HG03108 (cell line): ENCODE data around the gene ADCY5.

Experiments
- ATAC-seq: cut with Tn5 transposase; IDR thresholded peaks from one replicate; pipeline ENCODE4 v1.9.1; 2021; ENCODE audit warnings: moderate library complexity; ENCODE audit not compliant: unreplicated experiment

Gene ADCY5

GRCh38 chr3:123372686-123373473, 76.0 kb downstream of the ADCY5 start:
- ATAC-seq = no peak

DNA sequence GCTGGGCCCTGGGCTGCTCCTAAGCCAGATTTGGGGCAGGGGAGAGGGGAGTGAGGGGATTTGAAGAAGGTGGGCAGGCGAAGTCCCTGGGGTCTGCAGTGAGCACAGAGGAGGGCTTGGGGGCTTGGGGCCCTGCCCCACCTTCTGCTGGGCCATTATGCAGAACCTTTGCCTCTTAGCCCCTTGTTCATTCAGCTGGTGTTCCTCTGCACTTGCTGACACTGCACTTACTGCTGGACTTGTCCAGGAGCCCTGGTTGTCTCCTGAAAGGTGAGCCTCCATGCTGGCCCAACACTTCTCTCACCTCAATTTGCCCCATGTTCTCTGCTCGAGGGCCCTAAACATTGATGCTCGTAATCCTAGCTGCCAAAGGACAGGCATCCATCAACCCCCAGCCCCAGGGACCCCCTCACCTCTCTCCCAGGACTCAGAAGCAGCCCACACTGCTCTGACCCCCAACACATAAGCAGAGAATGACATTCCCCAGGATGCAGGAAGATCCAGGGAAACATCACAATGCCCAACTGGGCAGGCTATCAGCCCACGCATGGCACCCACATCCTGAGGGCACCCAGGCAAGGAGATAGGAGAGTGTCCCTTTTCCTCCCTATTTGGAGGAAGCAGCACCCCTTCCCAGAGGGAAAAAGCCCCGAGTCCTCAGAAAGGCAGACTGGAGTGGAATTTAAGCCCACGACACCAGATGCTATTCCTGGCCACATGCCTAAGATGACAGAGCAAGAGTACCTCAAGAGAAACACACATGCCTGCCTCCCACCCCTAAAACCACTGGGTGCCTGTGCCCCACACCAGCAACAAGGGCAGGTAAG, 76.8 kb downstream of the ADCY5 start:
- no peak for ATAC-seq

GRCh38 chr3:123371426-123371825, 77.5 kb downstream of the ADCY5 start:
- no peak for ATAC-seq

DNA sequence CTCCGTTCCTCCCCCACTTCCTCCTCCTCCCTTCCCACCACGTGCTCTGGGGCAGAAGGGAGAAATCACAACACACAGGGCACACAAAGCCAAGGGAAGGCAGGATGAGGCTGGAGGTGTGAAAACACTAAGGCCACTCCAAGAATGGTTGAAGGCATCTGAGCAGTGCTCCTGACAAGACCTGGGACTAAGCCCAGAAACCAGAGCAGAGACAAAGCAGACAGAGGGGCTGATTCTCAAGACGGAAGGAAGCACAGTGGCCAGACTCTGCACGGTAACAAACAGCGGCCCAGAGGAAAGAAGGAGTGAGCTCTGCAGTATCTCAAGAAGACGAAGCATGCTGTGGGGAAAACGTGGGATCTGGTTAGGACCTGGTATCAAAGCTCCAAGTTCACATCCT, 78.1 kb downstream of the ADCY5 start:
- no peak for ATAC-seq

DNA sequence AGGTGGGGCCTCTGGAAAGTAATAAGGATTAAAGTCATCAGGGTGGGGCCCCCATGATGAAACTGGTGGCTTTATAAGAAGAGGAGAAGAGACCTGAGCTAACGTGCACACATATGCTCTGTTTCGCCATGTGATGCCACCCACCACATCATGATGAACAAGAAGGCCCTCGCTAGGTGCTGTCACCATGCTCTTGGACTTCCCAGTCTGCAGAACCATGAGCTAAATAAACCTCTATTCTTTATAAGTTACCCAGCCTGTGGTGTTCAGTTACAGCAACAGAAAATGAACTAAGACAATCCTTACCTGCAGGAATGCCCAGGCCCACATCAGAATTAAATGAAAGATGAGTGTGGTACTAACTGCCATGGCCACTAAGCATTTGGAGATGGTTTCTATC, 79.8 kb downstream of the ADCY5 start:
- no peak for ATAC-seq

- ATAC-seq = no peak
Observed at GRCh38 chr3:123367467-123368154, 81.3 kb downstream of the ADCY5 start.

- no peak for ATAC-seq
Observed at GRCh38 chr3:123365450-123366143, 83.3 kb downstream of the ADCY5 start.

DNA sequence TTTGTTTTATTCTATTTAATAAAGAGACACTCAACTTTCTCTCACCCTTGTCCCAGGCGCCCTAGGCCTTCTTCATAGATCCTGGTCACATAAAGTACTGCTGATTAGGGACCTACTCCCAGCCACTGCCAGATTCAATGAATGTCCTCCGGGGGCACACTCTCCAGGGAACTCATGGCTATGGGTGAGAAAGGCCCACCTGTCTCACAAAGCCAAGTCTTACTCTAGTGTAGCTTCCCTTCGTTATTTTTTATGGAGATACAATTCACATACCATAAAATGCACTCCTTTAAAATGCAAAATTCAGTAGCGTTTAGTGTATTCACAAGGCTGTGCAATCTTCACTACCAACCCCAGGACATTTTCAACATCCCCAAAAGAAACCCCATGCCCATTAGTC, 87.8 kb downstream of the ADCY5 start:
- no peak for ATAC-seq

DNA sequence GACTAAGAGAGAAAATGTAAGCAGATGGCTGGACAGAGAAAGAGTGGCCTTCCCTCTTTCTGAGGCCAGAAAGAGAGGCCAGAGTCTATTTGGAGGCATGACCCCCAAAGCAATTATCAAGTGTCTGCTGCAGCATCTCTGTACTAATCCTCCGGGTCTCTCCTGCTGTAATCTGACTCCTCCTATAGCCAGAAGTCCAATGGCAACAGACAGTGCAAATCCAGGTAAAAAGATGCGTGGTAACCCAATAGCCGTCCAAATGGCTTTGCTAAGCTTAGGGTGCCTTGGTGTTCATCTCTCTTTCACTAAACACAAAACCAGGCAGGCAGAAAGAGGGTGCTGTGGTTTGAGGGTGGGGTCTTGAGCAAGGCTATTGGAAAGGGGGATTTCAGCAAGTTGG, 91.6 kb downstream of the ADCY5 start:
- ATAC-seq = no peak

DNA sequence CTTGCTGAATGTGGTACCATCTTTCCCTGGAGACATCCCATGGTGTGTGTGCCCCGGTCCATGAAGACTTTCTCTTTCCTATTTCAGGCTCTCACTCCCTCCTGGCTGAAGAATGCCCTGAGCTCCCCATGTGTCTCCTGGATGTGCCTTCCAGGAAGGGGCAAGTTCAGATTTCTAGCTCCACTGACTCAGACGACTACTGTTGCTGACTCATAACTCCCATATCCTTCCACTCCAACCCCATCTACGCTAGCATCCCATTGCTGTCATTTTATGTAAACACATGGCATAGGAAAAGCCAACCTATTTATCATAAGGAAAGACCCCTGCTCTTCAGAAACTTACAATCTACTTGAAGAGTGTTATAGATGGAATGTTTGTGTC, 95.0 kb downstream of the ADCY5 start:
- no peak for ATAC-seq

GRCh38 chr3:123353227-123353849, 95.6 kb downstream of the ADCY5 start:
- ATAC-seq = no peak

- ATAC-seq = no peak
Observed at GRCh38 chr3:123352134-123352554, 96.7 kb downstream of the ADCY5 start.

DNA sequence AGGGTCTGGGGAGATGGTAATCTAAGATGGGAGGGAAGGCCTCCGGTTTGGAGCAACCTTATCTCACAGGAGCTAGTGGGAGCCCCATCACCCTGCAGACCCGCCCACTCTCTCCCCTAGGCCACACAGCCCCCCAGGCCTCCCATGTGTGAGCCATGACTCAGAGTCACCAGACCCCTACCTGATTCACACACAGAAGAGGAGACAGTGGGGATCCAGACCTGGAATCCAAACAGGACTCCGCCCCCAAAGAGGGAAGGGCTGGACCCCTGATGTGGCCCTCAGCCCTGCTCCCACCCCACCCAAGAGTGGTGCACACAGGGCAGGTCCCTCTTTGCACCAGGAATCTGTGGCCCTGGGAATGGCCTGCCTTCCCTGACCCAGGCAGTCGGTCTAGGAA, 97.4 kb downstream of the ADCY5 start:
- ATAC-seq = no peak

- ATAC-seq = no peak
Observed at GRCh38 chr3:123350971-123351370, 97.9 kb downstream of the ADCY5 start.

GRCh38 chr3:123349566-123350435, 99.1 kb downstream of the ADCY5 start:
- ATAC-seq = no peak

DNA sequence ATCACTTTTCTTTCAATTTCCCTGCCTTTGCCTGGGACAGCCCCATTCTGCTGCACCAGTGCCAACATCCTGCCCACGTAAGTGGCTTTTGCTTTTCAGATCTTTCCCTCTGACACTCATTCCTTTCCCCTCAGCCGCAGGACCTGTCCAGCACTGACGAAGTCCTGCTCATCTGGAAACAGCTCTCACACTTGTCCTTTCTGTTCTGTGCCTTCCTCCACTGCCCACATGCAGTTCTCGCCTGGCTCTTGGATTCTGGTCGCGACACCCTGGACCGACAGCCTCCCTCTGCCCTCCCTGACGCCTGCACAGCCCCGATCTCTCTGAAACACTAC, 99.7 kb downstream of the ADCY5 start:
- no peak for ATAC-seq

DNA sequence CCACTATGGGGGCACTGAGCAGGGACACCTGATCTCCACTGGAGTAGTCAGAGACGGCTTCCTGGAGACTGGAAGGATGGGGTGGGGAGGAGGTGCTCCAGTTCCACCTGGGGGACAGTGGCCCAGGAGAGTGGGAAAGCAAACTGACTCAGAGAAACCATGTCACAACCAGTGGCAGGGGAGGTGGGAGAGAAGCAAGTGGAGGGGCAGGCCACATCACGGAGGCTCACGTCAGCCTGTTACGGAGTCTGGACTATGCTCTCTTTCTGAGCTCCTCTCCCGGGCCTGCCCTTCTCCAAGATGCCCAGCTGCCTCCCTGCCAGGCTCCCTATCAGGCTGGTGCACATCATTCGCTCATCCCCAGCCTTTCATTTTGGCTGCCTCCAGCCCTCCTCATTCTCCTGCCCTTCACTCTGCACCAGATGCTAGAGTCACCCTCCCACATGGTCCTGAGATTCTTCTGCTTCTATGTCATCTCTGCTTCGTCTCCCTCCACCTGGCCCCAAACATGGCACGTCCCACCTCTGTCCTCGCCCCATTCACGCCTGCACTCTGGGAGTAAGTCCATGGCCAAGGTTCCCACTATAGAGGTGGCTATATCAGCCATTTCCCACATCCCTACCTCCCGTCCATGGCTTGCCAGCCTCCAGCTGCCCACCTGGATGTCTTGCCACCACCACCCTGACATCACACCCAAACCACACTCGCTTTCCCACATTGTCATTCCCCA, 100.3 kb downstream of the ADCY5 start:
- ATAC-seq = no peak

DNA sequence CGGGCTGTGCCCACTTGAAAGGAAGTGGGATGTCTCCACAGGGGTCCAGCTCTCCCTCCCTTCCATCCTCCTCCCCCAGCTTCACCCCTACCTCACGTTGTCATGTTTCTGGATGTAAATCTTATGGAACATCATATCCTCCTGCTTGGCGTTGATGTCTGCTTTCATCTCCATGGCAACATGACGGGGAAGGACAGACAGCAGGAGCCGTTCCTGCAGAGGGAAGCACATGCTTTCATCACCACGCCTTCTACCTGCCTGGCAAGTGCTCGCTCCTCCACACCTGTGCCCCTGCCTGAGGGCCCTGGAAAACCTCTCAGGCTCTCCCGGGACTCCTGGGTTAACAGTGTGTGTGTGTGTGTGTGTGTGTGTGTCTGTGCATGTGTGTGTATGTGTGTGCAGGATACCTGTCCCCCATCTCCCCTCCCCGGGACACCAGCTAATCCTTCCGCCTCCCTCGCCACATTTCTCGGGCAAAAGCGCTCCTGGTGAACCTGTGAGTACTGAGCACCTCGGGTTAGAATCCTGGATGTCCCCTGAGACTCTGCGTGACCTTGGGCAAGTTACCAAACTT, 101.1 kb downstream of the ADCY5 start:
- ATAC-seq = no peak

- no peak for ATAC-seq
Observed at GRCh38 chr3:123347205-123347604, 101.7 kb downstream of the ADCY5 start.
